HuH-7 (cell line): ENCODE results near the gene TAF3.

Experiments used
- DNase-seq: peaks from one replicate; pipeline ENCODE4 v3.0.0; 2011; ENCODE audit warnings: low spot score

TAF3 gene

DNA sequence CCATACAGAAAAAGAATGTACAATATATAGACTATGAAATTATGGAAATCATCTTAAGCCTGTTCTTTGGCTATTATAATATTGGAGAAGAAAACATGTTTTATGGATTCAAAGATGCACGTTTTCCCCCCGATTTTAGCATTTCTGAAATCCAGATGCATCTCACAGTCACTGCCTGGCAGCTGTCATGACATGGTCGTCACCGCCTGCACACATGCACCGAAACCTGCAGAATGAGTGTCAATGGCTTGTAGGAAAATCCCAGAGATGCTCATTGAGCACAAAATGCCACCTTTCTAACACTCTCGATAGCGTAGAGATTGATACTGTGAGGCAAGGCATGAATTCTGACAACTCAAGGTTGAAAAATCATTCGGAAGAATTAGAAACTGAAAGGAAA lies 115.5 kb downstream of the TAF3 start:
- no peak for DNase-seq

DNA sequence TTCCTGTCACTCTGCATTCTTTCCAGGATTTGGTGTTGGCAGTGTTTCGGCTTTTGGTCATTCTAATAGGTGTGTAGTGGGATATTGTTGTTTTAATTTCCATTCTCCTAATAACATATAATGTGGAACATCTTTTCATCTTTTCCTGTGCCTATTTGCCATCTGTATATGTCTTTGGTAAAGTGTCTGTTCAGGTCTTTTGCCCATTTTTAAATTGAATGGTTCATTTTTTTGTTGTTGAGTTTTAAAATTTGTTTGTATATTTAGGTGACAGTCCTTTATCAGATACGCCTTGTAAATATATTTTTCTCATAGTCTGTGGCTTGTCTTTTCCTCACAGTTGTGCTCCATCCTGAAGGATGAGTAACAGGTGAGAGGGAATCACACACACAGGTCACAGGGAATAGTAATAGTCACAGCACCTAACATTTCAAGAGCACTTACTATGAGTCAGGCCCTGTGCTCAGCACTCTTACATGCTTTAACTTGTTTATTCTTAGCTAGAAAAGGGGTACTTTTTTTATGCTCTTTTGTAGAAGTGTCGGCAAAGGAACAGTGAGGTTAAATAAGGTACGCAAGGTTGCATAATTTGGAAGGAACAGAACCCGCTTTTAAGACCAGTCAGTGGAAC lies 119.1 kb downstream of the TAF3 start:
- no peak for DNase-seq

DNA sequence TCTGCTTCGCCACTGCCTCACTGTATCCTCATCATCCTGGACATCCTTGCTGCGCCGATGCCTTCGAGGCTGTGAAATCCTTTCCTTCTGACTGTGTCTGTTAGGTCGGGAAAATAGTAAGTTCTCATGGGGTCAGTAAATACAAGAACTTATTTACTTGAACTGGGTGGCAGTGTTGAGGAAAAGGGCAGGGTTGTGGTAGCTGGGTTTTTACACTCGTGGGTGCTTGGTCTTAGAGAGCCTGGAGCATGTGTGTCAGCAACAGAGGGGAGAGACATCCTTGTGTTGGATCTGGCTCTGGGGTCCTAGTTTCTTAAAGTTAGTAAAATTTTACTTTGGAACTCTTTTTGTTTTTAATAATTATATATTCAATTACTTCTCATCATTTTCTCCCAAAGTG lies 123.3 kb downstream of the TAF3 start:
- DNase-seq, result no peak

DNA sequence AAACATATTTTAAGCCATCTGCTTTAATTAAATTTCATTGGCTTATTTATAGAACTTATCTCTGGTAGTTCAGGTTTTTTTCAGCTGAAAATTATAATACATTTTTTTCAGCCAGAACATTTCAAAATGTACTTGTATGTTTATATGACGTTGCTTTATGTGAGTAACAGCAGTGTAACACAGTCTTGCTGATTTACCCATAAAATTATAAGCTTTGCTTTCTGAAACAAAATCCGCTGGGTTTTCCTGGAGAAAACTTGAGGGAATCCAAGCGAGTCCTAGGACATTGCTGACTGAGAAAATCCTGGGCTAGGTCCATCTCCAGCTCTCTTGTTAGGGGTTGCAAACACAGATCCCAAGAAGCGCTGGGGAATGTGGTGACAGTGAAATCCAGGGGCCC lies 124.0 kb downstream of the TAF3 start:
- DNase-seq, result no peak

DNA sequence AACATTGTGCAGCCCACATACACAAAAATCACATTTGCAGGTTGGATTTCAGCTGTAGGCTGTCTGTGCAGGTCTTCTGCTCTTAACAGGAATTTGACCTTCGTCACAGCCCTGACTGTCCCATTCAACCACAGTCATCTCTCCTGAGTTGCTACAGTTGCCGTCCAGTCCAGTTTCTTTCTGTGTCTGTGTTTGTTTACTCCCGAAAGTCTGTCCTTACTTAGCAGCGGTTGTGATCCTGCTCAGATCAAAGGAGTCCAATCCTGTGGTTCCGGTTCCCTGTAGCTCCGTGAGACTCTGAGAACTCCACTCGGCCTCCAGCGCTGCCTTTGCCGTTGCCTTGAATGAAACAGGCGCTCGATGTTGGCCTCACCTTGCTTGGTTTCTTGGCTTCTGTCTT lies 124.6 kb downstream of the TAF3 start:
- peak; percentile 44 for DNase-seq

DNA sequence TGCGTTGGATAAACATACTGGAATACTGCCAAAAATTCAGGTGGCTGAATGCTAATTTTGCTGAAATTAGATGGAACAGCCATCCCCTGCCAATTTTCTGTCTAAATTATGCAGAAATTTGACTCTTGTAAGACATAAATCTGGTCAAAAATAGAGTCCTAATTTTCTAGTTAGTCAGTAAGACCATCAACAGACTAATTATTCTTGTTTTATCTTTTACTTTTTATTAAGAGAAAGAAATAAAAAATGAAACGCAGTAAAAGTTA lies 125.8 kb downstream of the TAF3 start:
- DNase-seq, result no peak

DNA sequence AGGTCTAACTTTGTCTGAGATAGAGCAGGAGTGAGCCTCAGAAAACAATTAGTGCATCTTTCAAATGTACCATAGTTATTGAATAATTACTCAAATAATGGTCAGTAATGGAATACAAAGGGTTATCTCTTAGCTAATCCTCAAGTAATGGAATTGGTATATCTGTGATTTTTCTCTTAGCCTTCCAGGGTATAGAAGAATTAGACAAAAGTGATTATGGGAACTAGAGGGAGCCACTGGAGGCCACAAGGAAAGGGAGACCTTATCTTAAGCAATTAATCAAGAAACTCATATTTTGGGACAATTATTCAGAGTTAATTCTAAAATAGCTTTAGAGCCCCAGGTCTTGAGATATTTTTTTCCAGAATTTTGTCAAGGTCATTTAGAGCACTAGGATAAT lies 126.2 kb downstream of the TAF3 start:
- DNase-seq, result no peak

DNA sequence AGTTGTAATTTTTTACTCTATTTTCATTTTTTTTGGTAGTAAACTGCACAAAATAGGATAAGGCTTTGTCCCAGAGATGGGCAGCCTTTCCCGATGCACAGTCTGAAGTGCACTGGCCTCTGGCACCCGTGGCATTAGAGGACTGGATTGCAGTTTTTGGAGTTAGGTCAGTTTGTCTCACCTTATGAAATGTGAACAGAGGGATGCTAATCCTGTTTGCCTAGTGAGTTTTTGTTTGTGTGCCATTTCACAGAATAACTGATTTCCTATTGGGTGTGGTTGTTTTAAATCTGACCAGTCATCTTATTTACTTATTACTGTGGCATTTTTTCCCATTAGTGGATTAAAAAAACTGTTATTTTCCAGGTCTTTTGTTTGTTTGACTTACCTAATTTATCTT lies 126.7 kb downstream of the TAF3 start:
- DNase-seq, result no peak

DNA sequence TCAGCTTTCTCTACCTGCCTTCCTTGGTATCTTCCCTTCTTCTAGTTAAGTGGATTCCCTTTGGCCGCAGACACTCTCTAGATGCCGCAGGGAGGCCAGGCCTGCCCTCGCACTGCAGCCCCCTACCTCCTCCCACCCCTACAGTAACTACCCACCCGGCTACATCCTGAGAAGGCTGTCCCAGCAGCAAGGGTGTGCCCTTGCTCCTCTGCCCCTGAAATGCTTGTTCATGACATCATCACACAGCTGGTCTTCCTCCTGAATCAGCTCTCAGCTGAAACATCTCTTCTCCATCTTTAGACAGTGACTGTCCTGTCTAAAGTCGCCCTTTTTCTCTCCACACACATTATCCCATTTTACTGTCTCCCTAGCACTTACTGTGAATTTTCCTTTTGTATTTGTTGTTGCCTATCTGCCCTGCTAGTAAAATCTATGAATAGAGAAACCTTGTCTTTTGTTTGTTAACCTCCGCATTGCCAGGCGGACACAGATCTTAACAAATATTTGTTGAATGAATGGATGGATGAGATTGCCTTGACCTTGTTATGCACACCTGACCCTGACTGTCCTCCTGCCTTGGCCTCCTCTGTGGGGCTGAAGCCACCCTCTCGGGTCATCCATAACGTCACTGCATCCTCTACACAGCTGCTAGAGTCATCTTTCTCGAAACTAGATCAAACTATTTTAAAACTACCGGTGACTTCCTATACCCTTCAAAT lies 127.3 kb downstream of the TAF3 start:
- no peak for DNase-seq

DNA sequence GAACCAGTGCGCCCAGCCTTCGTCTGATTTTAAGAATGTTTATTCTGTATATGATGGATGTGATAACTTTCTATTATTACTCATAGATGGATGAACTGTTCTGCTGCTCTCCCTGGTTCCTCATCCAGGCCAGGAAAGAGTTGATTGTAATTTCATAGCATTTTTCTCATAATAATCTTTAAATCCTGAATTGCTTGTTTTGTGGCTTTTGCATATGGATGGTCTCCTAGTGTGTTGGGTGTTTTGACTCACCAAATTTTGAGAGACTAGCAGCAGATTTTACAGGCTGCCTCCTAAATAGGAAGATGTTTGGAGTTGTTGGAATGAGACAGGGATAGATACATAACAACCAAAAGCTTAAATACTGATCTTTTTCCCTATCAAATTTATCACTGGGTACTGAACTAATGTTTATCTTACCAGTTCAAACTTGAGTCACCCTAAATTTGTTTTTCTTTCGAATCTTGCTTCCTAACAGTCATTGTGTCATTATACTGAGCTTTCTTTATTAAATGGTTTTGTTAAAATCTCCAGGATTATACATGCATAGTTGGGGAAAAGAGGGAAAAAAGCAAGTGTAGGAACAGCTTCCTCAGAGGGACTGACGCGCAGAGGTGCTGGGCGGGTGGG lies 130.2 kb downstream of the TAF3 start:
- DNase-seq, result no peak

DNA sequence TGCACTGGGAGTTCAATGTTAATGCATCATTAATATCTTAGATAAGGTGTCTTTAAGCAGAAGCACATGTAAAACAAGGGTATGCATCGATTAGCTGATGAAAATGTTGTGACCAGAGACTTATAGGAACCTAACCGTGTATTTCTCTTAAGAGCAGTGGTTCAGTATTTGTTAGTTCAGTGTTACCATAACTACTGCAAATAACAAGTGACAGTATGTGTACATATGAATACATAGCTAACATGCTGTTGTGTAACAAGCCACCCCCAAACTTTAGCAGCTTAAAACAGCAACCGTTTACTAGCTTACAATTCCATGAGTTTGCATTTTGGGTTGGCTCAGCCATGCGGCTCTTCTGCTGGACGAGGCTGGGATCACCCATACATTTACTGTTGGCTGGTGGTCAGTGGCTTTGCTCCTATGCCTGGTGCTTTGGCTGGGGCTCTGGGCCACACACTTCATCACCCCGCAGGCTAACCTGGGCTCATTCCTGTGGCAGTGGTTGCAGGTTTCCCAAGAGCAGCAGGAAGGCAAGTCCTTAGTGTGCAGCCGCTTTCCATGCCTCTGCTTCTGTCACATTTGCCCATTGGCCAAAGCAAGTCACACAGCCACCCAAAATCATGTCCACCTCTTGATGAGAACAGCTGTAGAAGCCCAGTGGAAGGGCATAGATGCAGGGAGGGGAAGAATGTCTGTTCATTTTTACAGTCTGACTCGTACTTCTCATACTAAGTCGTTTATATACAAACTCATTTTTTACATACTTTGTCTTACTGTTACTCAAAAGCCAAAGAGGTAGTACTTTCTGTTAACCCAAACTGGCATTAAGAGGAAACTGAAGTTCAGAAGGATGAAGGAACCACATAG lies 132.9 kb downstream of the TAF3 start:
- no peak for DNase-seq

DNA sequence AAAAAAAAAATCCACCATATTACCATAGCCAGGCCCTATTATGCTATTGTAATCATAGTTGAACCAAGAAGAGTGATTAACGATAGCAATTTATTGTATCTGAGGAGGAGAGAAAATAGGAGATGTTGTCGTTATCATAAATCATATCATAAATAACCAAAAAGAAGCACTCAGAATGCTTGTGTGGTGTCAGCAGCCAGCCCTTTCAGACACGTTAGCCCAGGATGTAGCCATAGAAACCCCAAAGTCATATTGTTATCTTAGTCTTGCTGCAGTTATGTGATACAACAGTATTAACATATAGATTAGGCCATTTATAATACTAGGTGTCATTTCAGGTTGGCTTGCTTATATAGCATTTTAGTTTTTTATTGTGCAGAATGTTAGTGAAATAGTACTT lies 134.0 kb downstream of the TAF3 start:
- no peak for DNase-seq

DNA sequence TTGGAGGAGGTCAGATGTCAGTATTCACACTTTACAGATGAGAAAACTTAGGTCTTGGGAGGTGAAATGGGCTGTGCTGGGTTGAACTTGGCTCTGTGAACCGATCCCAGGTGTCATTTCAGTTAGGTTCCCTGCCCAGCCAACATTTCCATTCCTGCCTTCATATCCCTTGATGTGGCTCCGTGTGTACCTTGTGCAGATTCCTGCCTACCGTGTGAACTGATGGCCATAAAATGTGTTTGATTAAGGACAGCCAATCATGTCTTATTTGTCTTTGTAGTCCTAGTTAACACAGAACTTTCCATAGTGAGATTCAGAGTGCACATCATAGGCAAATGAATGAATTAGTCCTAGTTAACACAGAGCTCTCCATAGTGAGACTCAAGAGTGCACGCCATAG lies 135.1 kb downstream of the TAF3 start:
- DNase-seq, result no peak

DNA sequence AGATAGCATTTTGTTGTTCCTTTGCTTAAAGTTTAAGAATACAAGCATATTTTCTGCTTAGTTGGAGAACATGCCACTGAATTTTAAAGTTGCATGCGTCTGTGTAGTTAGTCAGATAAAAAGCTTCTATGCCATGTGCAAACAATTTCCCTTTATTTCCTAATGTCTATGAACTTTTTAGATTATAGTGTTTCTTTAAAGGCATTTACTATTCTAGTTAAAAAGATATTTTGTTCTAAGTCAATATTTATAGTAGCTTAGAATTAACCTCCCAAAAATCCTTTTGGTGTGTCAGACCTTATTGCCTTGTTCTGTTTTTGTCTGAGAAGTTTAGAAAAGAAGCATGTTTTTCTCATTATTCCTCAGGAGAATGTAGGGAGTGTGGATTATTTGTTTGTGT lies 137.1 kb downstream of the TAF3 start:
- DNase-seq, result no peak

DNA sequence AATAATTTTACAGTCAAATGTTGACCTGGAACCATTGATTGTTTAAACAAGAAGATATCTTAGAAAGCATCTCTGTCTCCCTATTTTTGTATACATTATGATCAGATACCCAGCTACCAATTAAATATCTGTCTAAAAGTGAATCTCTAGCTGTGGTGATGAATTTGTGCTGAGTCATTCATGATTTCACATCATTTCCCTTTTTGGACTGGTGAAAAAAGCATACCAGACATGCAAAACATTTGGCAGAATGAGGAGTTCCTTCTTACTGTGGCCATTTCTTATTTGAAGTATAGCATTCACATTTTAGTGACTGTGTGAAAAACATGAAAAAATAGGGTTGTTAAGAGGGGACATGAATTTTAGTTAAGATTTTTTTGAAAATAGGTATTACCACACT lies 138.2 kb downstream of the TAF3 start:
- no peak for DNase-seq

DNA sequence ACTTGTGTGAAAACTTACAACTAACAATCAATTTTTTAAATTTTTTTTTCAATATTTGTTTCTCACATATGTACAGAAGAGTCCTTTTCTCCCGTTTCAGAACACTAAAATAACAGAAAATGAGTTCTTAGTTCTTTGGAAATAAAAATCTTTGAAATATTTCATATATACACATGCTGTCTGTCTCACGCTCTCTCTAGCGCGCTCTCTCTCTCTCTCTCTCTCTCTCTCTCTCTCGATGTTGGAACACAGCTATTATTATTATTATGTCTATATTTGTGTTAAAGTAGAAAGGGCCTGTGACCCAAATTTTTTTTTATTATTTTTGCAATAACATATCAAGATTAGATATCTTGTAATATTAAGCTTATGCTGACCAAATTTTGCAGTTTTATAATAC lies 139.3 kb downstream of the TAF3 start:
- no peak for DNase-seq

DNA sequence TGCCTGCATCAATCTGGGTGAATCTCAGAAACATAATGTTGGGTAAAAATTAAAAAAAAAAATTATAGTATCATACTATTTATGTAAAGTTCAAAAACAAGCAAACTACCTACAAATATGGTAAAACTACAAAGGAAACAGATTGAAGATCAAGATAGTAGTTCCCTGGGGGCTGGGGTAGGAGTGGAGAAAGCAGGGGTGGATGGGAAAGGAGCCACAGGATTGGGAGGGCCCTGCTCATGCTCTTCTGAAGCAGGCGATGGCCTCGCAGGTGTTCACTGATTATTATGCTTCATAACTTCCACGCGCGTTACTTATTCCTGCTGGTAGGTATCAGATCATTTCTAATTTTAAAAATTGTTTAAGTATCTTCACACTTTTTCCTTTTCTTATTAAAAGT lies 140.1 kb downstream of the TAF3 start:
- DNase-seq, result no peak

DNA sequence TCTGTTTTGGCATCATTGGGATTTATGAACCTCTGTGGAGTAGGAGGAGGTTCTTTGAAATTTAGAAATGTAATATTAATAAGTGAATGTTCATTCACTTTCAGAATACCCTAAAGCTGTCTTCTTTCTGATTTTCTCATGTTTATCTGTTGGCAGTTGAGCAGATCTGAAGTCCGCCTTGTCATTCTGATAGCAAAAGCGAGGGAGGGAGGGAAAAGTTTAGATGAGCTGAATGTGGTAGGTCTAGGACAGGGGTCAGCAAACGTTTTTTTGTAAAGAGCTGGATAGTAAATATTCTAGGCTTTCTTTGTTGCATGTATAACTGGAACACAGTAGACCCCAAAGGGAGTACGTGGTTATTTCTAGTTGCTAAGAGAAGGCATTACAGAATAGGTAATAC lies 141.8 kb downstream of the TAF3 start:
- DNase-seq, result no peak

DNA sequence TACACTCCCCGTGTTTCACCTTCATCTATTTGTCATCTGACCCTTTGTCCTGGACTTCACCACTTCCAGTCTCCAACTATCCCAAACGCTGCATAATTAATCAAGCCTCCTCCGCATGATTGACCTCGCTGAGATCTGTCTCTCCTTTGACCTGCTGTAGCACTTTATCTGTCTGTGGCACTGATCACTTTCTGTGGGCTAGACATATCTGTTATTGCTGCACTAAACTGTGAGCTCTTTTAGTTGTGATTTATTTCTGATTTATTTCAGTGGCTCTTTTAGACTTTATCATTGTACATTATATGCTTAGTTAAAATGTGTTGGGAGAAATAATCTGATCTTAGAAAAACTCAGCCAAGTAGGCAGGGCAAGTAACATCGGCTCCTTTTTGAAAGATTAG lies 144.3 kb downstream of the TAF3 start:
- DNase-seq, result no peak

DNA sequence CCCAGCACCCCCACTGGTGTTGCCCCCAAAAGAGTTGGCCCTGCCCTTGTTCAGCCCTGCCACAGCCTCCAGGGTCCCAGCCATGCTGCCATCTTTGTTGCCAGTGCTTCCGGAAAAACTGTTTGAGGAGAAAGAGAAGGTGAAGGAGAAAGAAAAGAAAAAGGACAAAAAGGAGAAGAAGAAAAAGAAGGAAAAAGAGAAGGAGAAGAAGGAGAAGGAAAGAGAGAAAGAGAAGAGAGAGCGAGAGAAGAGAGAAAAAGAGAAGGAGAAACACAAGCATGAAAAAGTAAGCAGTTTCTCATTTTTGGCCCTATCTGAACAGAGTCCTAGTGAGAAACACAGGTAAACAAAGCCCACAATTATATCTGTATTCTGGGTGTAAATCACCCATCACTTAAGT lies 147.2 kb downstream of the TAF3 start:
- no peak for DNase-seq

DNA sequence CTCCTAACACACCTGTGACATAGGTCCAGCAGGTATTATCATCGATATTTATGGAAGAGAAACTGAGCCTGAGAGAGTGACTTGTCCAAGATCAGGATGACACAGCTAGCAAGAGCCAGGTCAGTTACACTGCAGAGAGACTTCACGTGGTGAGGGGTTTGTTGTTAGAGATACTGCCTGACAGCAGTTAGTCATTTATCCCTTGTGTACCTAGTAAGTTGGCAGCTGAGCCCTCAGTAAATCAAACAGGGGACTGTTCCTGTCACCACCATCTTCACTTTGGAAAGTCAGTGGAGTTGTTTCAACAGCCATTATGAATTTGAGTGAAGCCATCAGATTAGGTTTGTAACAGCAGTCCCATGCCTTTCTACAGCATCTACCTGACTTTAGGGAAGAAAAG lies 148.7 kb downstream of the TAF3 start:
- no peak for DNase-seq

DNA sequence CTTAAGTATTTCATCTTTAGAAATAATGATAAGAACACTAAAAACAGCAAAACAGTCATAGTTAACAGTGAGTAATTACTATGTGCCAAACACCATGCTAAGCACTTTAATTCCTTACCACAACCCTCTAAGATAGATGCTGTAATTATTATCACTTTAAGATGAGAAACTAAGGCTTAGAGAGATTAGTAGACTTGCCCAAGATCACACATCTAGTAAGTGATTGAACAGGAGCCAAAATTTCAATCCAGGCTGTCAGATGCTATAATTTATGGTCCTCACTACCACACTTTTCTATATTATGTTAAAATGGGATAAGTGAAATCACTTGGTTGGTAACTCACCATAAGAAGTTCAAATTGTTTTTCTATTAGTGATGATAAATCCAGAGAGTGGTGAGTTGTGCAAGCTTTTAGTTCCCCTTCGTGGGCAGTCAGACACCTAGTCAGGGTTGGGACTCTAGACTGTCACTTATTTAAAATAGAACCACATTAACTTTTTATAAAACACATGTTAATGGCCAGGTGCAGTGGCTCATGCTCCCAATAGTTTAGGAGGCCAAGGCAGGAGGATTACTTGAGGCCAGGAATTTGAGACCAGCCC lies 150.3 kb downstream of the TAF3 start:
- DNase-seq, result no peak

DNA sequence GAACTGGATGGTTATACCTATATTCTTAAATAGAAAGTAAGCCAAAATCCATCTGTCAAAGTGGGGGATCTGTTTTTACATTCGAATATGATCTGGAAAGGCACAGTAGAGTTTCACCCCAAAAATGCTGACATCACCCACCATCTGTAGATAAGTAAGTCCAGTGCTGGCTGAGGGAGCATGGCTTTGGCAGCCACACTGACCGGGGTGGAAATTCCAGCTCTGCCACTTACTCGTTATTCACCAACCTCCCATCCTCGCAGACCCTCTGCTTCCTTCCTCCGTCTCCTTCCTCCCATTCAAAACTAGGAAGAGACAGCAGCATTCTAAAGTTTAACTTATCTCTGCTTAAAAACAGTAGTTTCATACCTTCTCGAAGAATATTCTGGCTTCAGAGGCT lies 151.3 kb downstream of the TAF3 start:
- no peak for DNase-seq
